Liver (tissue), 3 donors: Measurements from ENCODE around the gene LPP.

Source experiments
- EGR1 ChIP-seq, 2 donors: IDR thresholded peaks; 2 replicates each; pipeline ENCODE4 v1.6.1; 2016 to 2018; ENCODE audit warnings: antibody characterized with exemption in 2 of 2, low read depth in 2 of 2
- GABPA ChIP-seq, 2 donors: IDR thresholded peaks in 1 of 2; conservative IDR thresholded peaks in 1 of 2; 2 replicates each; pipeline ENCODE4 v1.6.1; 2016; ENCODE audit warnings: antibody characterized with exemption in 2 of 2, mild to moderate bottlenecking in 1 of 2, moderate library complexity in 1 of 2
- HNF4G ChIP-seq: IDR thresholded peaks from 2 replicates; pipeline ENCODE4 v1.6.1; 2016; ENCODE audit warnings: antibody characterized with exemption
- JUND ChIP-seq, 2 donors: IDR thresholded peaks; 2 replicates each; pipeline ENCODE4 v1.6.1; 2016; ENCODE audit warnings: antibody characterized with exemption in 2 of 2
- TAF1 ChIP-seq: conservative IDR thresholded peaks from 2 replicates; pipeline ENCODE4 v1.6.1; 2016; ENCODE audit warnings: antibody characterized with exemption, mild to moderate bottlenecking
- YY1 ChIP-seq: IDR thresholded peaks from 2 replicates; pipeline ENCODE4 v1.6.1; 2016; ENCODE audit warnings: antibody characterized with exemption, mild to moderate bottlenecking
- TF ChIP-seq, protein P1 (sequence below): fragments of 150-350 bp; IDR thresholded peaks from 2 replicates; pipeline ENCODE4 v1.5.1; 2017; ENCODE audit warnings: improper control_type of control experiment, low read depth, low read length; ENCODE audit not compliant: missing input control
- TF ChIP-seq, protein P2 (sequence below): IDR thresholded peaks from 2 replicates; pipeline ENCODE4 v1.6.1; 2016; ENCODE audit warnings: antibody characterized with exemption
- TF ChIP-seq, protein P3 (sequence below): IDR thresholded peaks from 2 replicates; pipeline ENCODE4 v1.6.1; 2016; ENCODE audit warnings: antibody characterized with exemption, mild to moderate bottlenecking
- TF ChIP-seq, protein P4 (sequence below): IDR thresholded peaks from 2 replicates; pipeline ENCODE4 v1.6.1; 2016; ENCODE audit warnings: antibody characterized with exemption
- TF ChIP-seq, protein P5 (sequence below): IDR thresholded peaks from 2 replicates; pipeline ENCODE4 v1.6.1; 2016; ENCODE audit warnings: antibody characterized with exemption
- donor health status: healthy.
- donor health status: healthy.

DNA sequence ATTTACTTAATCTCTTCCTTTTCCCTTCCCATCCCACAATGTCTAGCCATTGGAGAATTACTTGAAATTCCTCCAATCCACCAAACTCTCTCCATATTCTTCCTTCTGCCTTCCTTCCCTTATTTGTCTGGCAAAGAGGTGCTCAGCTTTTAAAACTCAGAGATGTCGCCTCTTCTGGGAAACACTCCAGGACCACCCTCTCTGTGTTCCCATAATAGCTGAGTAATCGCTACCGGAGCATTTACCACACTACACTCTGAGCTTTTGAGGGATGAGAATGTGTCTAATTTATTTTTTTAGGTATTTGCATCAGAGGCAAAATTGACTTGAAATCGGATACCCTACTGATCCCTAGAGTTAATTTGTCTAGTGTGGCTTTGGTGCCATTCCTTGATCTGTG is 772.2 kb downstream of the LPP start:
- TF ChIP-seq EGR1 (IDR thresholded peaks at IDR 0.05; ENCODE audit: low read depth in 2 of 2) (no peak), TAF1 (no peak), JUND (IDR thresholded peaks at IDR 0.05) (no peak), HNF4G (no peak), YY1 (no peak), GABPA (IDR thresholded peaks at IDR 0.05 in 1 of 2, conservative IDR thresholded peaks at IDR 0.05 in 1 of 2) (no peak)
- TF ChIP-seq, protein P1, sequence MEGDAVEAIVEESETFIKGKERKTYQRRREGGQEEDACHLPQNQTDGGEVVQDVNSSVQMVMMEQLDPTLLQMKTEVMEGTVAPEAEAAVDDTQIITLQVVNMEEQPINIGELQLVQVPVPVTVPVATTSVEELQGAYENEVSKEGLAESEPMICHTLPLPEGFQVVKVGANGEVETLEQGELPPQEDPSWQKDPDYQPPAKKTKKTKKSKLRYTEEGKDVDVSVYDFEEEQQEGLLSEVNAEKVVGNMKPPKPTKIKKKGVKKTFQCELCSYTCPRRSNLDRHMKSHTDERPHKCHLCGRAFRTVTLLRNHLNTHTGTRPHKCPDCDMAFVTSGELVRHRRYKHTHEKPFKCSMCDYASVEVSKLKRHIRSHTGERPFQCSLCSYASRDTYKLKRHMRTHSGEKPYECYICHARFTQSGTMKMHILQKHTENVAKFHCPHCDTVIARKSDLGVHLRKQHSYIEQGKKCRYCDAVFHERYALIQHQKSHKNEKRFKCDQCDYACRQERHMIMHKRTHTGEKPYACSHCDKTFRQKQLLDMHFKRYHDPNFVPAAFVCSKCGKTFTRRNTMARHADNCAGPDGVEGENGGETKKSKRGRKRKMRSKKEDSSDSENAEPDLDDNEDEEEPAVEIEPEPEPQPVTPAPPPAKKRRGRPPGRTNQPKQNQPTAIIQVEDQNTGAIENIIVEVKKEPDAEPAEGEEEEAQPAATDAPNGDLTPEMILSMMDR: no peak
- TF ChIP-seq, protein P2, sequence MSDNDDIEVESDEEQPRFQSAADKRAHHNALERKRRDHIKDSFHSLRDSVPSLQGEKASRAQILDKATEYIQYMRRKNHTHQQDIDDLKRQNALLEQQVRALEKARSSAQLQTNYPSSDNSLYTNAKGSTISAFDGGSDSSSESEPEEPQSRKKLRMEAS: no peak
- TF ChIP-seq, protein P3, sequence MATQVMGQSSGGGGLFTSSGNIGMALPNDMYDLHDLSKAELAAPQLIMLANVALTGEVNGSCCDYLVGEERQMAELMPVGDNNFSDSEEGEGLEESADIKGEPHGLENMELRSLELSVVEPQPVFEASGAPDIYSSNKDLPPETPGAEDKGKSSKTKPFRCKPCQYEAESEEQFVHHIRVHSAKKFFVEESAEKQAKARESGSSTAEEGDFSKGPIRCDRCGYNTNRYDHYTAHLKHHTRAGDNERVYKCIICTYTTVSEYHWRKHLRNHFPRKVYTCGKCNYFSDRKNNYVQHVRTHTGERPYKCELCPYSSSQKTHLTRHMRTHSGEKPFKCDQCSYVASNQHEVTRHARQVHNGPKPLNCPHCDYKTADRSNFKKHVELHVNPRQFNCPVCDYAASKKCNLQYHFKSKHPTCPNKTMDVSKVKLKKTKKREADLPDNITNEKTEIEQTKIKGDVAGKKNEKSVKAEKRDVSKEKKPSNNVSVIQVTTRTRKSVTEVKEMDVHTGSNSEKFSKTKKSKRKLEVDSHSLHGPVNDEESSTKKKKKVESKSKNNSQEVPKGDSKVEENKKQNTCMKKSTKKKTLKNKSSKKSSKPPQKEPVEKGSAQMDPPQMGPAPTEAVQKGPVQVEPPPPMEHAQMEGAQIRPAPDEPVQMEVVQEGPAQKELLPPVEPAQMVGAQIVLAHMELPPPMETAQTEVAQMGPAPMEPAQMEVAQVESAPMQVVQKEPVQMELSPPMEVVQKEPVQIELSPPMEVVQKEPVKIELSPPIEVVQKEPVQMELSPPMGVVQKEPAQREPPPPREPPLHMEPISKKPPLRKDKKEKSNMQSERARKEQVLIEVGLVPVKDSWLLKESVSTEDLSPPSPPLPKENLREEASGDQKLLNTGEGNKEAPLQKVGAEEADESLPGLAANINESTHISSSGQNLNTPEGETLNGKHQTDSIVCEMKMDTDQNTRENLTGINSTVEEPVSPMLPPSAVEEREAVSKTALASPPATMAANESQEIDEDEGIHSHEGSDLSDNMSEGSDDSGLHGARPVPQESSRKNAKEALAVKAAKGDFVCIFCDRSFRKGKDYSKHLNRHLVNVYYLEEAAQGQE: no peak
- TF ChIP-seq, protein P4, sequence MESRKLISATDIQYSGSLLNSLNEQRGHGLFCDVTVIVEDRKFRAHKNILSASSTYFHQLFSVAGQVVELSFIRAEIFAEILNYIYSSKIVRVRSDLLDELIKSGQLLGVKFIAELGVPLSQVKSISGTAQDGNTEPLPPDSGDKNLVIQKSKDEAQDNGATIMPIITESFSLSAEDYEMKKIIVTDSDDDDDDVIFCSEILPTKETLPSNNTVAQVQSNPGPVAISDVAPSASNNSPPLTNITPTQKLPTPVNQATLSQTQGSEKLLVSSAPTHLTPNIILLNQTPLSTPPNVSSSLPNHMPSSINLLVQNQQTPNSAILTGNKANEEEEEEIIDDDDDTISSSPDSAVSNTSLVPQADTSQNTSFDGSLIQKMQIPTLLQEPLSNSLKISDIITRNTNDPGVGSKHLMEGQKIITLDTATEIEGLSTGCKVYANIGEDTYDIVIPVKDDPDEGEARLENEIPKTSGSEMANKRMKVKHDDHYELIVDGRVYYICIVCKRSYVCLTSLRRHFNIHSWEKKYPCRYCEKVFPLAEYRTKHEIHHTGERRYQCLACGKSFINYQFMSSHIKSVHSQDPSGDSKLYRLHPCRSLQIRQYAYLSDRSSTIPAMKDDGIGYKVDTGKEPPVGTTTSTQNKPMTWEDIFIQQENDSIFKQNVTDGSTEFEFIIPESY: no peak
- TF ChIP-seq, protein P5, sequence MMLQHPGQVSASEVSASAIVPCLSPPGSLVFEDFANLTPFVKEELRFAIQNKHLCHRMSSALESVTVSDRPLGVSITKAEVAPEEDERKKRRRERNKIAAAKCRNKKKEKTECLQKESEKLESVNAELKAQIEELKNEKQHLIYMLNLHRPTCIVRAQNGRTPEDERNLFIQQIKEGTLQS: no peak
